DMS79 (cell line): ENCODE measurements around the gene ITPR2.
"Not testable (repeated sequence)": the region's sequence is repeated elsewhere in the genome, so short reads cannot be mapped to it uniquely, and the experiment has no call there.

ENCODE experiments used
- DNase-seq: peaks from one replicate; lab custom pipeline; 2025; lab: John Stamatoyannopoulos, UW

The ITPR2 gene

GRCh38 chr12:26666286-26666685, 166.7 kb downstream of the ITPR2 start:
- DNase-seq: no peak

- DNase-seq: no peak
Measured at GRCh38 chr12:26661399-26661798, 171.6 kb downstream of the ITPR2 start.

DNA sequence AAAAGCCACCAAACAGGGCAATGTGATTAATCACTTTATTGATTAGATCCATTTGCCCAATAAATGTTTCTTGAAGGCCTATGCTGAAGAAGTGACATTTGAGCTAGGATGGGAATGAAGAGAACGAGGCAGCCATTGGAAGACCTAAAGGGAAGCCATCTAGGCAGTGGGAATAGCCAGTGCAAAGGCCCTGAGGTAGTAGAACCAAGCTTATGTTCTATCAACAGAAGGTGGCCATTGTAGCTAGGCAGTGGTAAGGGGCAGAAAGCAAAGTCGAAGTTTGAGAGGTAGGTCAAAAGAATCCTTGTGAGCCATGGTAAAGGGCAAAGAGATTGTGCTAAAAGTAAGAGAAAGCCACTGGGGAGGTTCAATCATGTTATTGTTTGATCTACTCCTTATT, 173.1 kb downstream of the ITPR2 start:
- DNase-seq: no peak

- DNase-seq: no peak
Measured at GRCh38 chr12:26658991-26659390, 174.0 kb downstream of the ITPR2 start.

- DNase-seq: no peak
Measured at GRCh38 chr12:26654623-26655022, 178.4 kb downstream of the ITPR2 start.

- DNase-seq: no peak
Measured at GRCh38 chr12:26651566-26652188, 181.3 kb downstream of the ITPR2 start.

DNA sequence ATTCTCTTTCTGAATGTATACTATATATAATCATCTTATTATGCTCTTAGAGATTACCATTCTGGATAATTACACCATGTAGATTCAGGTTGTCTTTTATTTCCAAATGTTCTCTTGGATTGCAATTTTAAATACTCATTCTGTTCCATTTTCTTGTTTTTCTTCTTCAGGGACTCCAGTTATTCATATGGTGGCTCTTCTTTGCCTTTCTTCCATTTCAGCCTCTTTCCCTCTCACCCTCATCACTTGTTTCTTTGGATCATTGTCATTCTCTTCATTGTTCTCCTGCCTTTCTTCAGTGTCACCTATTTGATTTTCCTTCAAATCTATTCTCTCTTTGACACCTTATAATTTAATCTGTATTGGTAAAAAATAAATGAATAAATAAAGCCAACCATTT, 182.0 kb downstream of the ITPR2 start:
- DNase-seq: no peak

- no peak for DNase-seq
Measured at GRCh38 chr12:26648999-26649398, 184.0 kb downstream of the ITPR2 start.

GRCh38 chr12:26648584-26648983, 184.4 kb downstream of the ITPR2 start:
- DNase-seq: no peak

DNA sequence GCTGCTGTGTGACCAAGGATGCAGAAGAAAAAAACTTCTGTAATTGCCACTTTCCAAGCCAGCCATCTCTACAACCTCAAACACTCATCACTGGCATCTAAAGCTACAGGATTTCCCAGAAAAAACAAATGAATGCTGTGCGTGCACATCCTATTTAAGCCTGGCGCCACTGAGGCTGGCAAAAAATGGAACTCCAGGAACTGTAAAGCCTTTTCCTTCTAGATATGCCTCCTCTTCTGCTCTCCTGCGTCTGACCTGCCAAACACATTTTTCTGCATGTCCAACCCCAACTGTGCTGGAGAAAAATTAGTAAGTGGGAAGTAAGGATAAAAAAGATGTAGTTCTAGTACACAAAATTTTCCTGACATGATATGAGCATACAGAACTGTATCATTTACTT, 184.9 kb downstream of the ITPR2 start:
- DNase-seq: no peak

GRCh38 chr12:26647088-26647487, 185.9 kb downstream of the ITPR2 start:
- no peak for DNase-seq

GRCh38 chr12:26646571-26646970, 186.4 kb downstream of the ITPR2 start:
- DNase-seq: no peak

- DNase-seq: not testable (repeated sequence)
Measured at GRCh38 chr12:26644376-26644775, 188.6 kb downstream of the ITPR2 start.

DNA sequence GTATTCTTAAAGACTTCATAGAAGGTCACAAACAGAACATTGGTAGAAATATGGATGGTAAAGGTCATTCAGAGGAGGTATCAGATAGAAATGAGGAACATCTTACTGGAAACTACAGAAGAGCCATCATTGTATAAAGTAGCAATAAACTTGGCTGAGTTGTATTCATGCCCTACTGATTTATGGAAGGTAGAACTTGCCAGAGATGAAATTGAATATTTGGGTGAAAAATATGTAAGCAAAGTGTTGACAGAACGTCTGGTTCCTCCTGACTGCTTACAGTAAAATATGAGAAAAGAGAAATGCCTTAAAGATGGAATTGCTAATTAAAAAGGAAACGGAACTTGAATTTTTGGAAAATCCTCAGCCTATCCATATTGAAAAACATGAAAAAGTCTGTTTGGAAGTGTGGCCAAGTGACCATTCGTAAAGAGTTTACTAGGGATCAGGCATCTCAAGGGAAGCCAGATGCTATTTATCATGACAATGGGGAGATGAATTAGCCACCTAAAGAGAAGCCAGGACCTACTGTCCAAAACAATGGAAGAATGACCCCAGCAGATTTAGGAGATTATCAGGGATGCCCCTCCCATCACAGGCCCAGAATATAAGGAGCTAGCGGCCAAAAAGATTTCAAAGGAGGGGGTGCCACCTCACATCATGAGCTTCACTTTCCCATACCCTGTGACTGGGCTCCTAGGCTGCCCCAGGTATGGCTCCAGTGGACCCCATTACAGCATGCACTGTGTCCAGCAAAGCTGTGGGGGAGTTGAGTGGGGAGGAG, 189.3 kb downstream of the ITPR2 start:
- no peak for DNase-seq

GRCh38 chr12:26642361-26642760, 190.6 kb downstream of the ITPR2 start:
- no peak for DNase-seq

- DNase-seq: no peak
Measured at GRCh38 chr12:26636710-26637328, 196.2 kb downstream of the ITPR2 start.

GRCh38 chr12:26633591-26634210, 199.3 kb downstream of the ITPR2 start:
- no peak for DNase-seq

DNA sequence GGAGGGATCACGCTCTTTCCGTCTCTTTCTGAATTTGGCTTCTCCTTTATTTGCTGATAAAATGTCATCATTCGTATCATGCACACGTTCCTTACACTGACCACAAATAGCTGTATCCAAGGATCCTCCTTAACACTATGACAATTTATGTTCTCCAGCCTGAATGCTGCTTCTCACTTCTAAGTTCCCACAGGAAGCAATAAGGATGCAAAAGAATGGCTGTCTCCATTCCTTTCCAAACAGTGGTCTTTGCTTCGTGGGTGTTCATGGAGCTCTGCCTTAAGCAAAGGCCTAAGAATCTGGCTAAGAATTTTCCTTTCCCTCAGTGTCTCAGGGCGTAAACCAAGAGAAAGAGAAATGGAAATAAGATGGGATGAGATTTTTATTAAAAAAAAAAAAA, 200.2 kb downstream of the ITPR2 start:
- no peak for DNase-seq

- DNase-seq: no peak
Measured at GRCh38 chr12:26631846-26632245, 201.1 kb downstream of the ITPR2 start.

GRCh38 chr12:26630546-26631027, 202.4 kb downstream of the ITPR2 start:
- no peak for DNase-seq

GRCh38 chr12:26629864-26630263, 203.1 kb downstream of the ITPR2 start:
- no peak for DNase-seq

DNA sequence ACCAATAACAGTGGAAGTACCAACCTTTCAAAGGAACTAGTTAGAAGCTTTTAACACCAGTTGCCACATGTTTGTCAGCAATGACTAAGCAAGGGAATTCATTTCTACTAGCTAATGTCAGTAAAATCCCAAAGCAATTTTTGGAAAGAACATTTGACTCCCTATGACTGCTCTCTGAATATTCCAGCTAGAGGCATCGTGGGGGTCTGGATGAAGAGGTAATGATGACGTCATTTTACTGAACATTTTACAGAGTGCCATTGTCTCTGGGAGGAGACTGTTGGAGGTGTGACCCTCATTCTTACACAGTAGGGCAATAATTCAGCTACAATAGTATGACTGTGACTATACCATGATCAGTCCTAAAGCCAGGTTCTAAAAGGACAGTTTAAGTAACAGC, 204.8 kb downstream of the ITPR2 start:
- no peak for DNase-seq

GRCh38 chr12:26627335-26627734, 205.7 kb downstream of the ITPR2 start:
- DNase-seq: no peak
